HG02588 (cell line): ENCODE results near the gene ZNF667.

Source experiments
- ATAC-seq: cut with Tn5 transposase; IDR thresholded peaks from one replicate; pipeline ENCODE4 v1.9.1; 2021; ENCODE audit warnings: mild to moderate bottlenecking, moderate library complexity; ENCODE audit not compliant: unreplicated experiment

The ZNF667 gene

DNA sequence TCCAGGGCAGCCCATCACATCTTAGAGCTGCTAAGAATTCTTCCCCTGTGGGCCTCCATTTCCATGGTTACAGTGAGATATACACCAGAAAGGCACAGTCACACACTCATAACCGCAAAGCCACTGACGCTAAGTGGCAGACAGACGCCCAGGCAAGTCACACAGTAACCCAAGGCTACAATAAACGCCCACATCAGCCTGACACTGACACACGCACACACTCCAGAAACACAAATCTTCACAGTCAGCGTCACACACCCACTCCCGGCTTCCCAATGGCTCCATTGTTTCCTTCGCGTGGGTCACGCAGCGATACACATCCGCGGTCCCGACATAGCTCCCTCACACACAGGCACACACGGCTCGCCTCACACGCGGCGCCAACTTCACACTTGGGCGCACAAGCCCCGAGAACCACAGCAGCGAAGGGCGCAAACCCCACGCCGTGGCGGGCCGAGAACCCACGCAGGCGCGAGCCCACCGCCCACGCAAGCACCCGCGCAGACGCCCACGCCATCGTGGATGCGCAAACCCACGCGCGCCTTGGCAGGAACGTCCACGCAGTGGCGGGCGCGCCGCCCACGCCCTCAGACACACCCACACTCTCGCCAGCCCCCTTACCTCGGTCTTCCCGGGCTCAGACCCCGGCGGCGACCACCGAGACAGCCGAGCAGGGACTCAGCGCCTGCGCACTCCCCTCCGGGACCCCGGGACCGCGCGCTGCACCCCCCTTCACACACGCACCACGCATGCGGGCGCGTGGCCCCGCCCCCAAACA is at the start of gene ZNF667:
ZNF667 (minus strand) TSS at position 695 of the 778 bp plus-strand sequence. CDS start 14,975 bp downstream, outside the sequence.
- no peak for ATAC-seq

DNA sequence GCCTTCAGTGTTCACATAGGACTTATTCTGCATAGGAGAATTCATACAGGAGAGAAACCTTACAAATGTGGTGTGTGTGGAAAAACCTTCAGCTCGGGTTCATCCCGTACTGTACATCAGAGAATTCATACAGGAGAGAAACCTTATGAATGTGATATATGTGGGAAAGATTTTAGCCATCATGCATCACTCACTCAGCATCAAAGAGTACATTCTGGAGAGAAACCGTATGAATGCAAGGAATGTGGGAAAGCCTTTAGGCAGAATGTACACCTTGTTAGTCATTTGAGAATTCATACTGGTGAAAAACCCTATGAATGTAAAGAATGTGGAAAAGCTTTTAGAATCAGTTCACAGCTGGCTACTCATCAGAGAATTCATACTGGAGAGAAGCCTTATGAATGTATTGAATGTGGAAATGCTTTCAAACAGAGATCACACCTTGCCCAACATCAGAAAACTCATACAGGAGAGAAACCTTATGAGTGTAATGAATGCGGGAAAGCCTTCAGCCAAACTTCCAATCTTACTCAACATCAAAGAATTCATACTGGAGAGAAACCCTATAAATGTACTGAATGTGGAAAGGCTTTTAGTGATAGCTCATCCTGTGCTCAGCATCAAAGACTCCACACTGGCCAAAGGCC is 48.2 kb upstream of the ZNF667 start:
- ATAC-seq: no peak

DNA sequence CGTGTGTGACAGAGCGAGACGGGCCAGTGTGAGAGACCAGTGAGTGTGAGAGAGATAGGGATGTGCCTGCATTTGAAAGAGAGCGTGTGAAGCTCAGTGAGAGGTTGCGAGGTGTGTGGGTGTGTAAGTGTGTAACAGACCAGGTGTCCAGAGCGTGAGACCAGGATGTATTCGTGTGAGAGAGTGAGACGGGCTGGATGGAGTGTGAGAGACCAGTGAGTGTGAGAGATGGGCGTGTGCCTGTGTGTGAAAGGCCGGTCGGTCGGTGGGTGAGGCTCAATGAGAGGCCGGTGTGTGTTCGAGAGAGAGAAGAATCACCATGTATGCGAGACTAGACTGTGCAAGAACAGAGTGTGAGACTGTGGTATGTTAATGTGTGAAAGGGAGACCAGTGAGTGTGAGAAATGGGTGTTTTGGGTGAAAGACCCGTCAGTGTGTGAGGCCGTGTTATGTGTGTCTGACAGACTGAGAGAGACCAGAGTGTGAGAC is 31.2 kb upstream of the ZNF667 start:
- no peak for ATAC-seq

DNA sequence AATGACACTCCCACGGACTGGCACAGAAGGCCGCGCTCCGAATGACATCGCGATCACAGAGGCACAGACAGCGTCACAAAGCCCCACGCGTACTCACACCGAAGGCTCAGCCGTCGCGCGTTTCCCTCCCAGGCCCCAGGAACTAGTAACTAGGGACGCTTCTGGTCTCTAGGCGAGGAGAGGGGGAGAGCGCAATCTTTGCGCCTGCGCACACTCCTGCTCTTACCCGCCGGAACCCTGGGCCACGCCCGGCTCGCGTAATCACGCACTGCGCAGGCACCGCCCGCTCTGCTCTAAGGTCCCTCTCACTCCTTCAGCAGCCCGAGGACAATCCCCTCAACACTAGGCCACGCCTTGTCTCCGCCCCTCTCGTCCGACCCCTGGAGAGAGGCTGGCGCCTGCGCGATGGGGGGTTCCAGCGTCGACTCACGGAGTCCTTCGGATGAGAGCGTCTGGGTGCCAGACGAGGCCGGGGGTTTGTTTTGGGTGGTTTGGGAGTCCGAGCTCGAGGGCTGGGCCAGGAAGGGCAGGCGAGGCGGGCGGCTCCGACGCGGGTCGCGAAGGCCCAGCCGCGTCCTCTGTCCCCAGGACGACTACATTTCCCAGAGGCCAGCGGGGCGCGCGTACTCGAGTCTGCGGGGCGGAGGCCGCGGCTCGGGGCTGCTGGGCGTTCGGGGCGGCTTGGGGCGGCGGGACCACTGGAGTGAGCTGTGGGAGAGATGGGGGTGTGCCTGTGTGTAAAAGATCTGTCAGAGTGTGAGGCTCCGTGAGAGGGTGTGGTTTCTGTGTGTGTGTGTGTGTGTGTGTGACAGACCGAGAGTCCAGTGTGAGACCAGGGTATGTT is 30.5 kb upstream of the ZNF667 start, which contains the start of gene ZNF471:
ZNF471 (plus strand) TSS at position 410 of the 844 bp plus-strand sequence. CDS start 3,717 bp downstream, outside the sequence.
- no peak for ATAC-seq

DNA sequence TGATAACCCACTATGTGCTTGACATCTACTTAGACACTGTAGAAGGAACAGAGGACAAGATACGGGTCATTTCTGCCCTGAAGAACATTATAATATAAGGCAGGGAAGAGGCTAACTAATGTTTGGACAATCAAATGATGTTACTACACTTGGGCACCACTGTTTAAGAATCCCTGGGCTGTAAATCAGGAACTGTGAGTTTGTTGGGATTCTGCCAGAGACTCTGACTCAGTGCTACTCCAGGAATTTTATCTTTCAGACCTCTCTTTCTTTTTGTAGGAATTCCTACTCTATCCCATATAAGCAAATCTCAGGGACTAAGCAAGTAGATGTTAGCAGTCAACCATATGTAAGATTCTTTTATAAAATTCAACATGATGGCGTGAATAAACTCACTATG is 27.4 kb upstream of the ZNF667 start:
- no peak for ATAC-seq

DNA sequence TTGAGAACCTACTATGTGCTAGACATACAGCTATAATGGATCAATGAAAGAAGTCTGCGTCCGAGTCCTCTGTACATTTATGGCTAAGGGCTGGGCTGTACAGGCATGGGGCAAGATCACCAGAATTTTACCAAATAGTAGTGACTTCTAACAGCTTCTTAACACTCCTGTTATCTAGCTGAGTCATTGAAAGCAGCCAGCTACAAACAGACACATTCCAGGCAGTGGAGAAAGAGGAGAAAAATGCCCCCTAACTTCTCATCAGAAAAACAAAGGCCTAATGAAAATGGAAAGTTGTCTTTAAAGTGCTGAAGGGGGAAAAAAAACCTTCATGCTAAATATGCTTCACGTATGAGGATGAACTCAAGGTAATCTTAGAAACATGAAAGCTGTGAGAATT is 14.3 kb upstream of the ZNF667 start:
- ATAC-seq: no peak

DNA sequence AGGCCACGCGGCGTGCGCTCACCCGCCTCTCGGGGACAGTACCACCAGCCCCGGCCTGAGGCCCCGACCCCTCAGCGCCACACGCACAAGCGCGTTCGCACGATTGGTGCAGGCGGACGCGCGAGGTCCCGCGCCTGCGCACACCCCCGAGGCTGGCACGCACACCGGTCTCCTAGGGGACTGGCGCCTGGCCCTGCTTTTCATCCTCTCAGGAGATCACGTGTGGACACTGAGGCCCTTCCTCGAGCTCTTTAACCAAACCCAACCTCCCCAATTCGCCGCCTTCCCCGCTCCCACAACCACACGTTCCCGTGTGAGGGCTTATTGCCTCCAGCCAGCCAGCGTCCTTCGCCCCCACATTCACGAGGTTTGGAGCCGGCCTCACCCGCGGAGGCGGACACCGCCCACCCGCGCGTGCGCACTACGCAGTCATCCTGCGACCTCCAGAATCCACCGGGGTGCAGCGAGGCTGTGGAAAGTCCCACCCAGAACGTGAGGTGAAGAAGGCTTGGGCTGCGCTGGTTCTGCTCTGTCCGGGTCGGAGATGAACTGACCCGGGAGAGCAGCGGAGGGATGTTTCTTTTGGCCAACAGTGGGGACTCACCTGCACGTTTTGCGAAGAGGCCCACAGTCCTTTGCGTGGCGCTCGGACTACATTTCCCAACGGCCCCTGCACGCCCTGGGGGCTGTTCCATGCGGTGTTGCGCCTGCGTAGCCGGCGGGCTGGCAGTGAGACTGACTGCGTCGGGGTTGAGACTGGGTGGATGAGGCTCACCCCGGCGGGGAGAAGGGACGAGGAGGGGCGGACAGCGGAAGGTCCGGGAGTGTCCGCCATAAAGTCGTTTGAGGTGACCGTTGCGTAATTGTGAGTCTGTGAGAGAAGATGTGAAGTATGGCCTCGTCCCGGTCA is 539 bp upstream of the ZNF667 start:
- no peak for ATAC-seq

DNA sequence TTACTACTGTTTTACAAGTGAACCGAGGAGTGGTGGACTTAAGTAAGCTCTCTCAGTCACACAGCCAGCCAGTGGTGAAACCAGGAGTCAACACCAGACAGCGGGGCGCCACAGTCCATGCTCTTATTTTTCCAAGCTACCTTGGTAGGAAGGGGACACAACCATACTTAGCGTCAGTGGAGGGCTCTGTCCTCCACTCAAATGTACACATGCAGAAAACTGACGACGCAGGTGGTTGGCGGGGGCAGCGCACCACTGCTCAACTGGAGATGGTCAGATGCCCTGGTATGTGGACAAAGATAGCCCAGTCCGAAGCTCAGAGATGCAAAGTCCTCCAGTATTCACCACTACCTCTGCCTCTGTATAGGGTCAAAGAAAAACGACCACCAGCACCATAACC is 1.1 kb downstream of the ZNF667 start:
- ATAC-seq: no peak

DNA sequence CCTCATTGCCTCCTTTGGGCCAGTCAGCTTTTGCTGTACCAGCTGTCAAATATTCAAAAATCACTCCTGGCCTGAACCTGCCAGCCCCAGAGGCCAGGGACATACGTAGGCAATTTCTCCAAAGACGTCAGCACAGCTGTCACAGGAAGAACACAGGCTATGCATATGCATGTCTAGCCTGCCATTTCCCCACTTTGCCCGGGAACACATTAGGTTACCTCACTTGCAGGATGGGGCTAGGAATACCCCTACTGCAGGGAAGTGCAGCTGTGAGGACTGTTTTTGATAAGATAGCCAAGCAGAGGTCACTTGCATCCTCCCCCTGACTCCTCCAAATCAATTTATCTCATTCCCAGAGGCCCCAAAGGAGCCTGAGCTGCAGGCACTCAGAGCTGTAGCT is 2.8 kb downstream of the ZNF667 start:
- ATAC-seq: no peak

DNA sequence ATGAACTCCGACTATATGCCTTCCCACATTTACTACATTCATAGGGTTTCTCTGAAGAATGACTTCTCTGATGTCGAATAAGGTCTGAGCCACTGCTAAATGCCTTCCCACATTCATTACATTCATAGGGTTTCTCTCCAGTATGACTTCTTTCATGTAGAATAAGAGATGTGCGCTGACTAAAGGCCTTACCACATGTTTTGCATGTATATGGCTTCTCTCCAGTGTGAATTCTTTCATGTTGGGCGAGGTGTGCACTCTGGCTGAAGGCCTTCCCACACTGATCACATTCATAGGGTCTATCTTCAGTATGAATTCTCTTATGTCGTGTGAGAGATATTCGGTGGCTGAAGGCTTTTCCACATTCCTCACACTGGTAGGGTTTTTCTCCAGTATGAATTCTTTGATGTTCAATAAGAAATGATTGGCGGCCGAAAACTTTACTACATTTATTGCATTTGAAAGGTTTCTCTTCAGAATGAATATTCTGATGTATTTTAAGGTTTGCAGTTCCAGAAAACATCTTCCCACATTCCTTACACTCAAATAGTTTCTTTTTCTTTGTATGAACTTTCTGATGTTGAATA is 35.8 kb downstream of the ZNF667 start:
- ATAC-seq: no peak

DNA sequence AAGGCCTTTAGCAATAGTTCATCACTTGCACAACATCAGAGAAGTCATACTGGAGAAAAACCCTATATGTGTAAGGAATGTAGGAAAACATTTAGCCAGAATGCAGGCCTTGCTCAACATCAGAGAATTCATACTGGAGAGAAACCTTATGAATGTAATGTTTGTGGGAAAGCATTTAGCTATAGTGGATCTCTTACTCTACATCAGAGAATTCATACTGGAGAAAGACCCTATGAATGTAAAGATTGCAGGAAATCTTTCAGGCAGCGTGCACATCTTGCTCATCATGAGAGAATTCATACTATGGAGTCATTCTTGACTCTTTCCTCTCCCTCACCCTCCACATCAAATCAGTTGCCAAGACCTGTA is 53.2 kb downstream of the ZNF667 start:
- no peak for ATAC-seq

DNA sequence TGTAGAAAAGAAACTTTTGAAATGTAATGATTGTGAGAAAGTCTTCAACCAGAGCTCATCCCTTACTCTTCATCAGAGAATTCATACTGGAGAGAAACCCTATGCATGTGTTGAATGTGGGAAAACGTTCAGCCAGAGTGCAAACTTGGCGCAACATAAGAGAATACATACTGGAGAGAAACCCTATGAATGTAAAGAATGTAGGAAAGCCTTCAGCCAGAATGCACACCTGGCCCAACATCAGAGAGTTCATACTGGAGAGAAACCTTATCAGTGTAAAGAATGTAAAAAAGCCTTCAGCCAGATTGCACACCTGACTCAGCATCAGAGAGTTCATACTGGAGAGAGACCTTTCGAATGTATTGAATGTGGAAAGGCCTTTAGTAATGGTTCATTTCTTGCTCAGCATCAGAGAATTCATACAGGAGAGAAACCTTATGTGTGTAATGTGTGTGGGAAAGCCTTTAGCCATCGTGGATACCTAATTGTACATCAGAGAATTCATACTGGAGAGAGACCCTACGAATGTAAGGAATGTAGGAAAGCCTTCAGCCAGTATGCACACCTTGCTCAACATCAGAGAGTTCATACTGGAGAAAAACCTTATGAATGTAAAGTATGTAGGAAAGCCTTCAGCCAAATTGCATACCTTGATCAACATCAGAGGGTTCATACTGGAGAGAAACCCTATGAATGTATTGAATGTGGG is 53.7 kb downstream of the ZNF667 start:
- ATAC-seq: no peak

DNA sequence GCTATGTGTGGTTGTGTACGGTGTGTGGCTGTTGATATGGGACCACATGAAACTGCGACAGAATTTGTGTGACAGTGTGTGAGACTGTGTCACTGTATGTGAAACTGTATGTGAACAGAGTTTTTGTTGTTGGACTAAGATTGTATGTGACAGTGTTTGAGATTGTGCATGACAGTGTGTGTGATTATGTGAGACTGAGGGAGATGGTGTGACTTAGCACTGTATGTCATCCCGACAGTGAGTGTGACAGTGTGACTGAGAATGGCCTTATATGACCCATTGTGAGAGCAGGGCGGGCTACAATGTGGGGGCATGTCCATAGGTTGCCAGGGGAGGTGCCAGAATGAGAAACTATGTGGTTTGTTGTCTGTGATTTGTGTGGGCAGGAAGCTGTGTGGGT is 72.1 kb downstream of the ZNF667 start:
- ATAC-seq: no peak

DNA sequence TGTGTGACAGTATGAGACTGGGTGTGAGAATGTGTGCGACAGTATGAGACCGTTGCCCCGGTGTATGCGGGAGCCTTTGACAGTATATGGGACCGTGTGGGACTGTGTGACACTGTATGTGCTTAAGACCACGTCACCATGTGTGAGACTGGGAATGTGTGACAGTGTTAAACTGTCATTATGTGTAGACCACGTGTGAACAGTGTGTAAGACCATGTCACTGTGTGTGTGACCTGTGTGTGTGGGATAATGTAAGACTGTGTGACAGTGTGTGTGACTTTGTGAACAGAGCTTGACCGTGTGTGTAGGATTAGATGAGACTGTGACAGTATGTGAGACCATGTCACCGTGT is 72.5 kb downstream of the ZNF667 start:
- peak; percentile 6 for ATAC-seq

DNA sequence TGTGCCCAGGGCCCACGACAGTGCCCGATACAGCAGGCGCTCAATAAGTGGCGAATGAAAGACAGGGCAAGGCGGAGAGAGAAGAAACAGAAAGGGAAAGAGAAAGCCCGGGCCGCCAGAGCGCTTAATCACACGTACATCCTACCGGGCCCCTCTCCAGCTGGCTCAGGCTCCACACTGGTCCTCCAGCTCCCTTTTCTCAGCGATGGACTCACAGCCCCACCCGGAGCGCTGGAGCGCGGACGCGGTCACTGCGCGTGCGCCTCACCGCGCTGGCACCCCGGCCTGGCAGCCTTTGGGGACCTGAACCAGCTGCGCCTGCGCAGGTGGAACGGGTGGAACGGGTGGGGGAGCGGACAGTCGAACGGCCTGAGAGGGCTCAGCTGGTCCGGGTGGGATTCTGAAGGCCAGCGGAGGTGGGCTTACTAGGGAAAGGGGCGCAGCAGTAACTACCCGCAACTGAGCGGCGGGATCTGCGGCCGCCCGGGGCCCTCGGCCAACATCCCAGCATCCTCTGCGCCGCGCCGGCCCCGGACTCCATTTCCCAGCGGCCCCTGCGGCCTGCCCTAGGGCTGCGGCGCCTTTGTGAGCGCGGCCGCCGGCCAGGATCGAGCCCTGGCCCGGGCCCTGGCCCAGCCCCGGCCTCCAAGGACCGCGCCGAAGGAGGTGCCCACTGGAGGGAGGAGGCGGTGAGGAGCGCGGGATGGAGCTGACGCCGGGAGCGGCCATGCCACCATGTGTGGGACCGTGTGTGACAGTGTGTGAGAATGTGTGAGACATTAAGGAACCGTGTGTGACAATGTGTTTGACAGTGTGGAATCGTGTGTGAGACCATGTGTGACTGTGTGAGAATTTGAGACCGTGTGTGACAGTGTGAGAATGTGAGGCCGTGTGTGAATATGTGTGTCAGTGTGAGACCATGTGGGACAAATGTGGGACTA is 73.1 kb downstream of the ZNF667 start, which contains the start of gene ZNF583:
ZNF583 (plus strand) TSS at position 569 of the 941 bp plus-strand sequence. CDS start 2,783 bp downstream, outside the sequence.
- peak; percentile 81 for ATAC-seq

DNA sequence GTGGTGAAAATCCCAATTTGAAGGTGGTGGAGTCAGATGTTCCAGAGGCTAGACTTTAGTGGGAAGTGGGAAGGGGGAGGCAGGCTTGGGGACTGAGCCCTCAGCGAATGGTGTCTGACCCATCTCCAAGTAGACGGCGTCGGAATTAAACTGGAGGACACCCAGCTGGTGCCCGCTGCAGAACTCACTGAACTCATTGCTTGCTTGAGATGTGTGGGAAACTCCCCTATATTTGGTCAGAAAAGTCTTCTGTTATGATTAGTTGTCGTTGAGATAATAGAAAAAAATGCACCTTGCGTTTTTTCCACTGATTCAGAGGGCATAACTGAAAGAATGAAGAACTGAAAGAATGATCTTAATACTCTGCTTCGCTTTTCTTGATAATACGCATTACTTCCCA is 73.9 kb downstream of the ZNF667 start:
- no peak for ATAC-seq

DNA sequence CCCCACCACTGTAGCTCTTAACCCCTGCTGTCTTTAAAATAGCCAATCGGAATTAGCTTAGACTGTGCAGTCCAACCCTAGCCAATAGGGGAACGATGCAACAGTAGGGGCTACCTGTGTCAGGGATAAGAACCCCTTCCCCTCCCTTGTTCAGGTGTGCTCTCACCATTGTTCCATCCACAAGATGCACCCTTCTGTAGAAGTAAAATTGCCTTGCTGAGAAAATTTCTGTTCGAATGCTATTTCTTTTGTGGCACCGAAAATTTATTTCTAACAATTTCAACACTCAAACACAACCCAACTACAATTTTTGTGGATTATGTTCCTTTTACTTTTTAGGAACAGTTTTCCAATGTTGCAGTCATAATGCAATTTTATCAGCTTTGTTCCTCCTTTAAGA is 76.7 kb downstream of the ZNF667 start:
- ATAC-seq: no peak

DNA sequence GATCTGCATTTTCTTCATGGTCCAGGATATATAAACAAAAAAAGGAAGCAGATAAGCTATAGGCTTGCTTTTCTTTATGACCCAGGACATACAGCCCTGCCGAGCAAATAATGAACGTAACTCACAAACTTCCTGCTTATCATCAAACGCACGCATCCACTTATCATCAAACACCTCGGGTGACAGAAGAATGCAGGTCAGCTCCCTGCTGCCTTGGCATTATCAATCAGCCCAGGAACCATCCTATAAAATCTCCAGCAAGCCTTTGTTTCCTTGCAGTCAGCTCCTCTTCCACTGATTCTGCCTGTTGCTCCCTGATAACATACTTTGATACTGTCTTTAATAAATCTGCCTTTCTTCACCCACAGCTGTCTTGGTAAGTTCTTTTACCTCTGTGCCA is 78.3 kb downstream of the ZNF667 start:
- no peak for ATAC-seq
